Choroid plexus epithelial cell (primary cell): ENCODE measurements around the gene PRPF31.

Source experiments
- DNase-seq: peaks from one replicate; pipeline ENCODE4 v3.0.0-alpha.2; 2010; ENCODE audit warnings: low read depth
- H3K4me3 ChIP-seq: 2 replicates; pipeline ENCODE4 v1.5.1; 2011; ENCODE audit warnings: low read depth, mild to moderate bottlenecking, control low read depth, low read length, moderate library complexity
- TF ChIP-seq, protein P1 (sequence below): conservative IDR thresholded peaks from 2 replicates; pipeline ENCODE4 v1.5.1; 2011; ENCODE audit warnings: low read depth, mild to moderate bottlenecking, control low read depth, inconsistent platforms, low read length, moderate library complexity

Gene PRPF31

DNA sequence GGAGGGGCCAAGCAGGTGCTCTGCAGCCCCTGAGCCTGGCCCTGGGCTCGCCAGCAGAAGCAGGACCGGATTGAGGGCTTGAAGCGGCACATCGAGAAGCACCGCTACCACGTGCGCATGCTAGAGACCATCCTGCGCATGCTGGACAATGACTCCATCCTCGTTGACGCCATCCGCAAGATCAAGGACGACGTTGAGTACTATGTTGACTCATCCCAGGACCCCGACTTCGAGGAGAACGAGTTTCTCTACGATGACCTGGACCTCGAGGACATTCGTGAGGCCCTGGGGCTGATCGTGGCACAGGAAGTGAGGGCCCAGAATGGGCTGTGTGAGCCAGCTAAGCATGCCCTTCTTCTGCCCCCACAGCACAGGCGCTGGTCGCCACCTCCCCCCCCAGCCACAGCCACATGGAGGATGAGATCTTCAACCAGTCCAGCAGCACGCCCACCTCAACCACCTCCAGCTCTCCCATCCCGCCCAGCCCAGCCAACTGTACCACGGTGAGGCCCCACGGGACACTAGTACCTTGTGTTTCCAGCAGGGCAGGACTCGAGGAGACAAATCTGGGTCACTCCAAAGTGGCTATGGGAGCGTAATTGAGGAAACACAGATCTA is 30.1 kb downstream of the PRPF31 start:
- TF ChIP-seq, protein P1, sequence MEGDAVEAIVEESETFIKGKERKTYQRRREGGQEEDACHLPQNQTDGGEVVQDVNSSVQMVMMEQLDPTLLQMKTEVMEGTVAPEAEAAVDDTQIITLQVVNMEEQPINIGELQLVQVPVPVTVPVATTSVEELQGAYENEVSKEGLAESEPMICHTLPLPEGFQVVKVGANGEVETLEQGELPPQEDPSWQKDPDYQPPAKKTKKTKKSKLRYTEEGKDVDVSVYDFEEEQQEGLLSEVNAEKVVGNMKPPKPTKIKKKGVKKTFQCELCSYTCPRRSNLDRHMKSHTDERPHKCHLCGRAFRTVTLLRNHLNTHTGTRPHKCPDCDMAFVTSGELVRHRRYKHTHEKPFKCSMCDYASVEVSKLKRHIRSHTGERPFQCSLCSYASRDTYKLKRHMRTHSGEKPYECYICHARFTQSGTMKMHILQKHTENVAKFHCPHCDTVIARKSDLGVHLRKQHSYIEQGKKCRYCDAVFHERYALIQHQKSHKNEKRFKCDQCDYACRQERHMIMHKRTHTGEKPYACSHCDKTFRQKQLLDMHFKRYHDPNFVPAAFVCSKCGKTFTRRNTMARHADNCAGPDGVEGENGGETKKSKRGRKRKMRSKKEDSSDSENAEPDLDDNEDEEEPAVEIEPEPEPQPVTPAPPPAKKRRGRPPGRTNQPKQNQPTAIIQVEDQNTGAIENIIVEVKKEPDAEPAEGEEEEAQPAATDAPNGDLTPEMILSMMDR: no peak
- no peak overlapping the region for H3K4me3 ChIP-seq
- no peak for DNase-seq

DNA sequence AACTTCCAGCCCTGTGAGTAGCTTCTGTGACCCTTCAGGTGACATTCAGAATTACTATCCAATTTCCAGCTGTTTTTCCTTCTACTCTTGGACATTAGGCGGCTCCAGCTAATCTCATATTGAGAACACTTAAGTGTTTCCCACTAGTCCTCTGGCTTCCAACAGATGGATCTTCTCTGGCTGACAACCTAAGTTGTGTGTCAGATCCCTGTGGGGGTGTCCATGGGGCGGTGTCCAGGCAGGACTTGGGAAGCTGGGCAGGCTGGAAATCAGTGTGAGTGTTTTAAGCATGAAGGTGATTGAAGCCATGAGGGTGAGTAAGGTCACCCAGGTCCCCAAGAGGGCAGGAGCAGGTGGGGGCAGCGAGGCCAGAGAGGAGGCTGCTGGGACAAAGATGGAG is 32.1 kb downstream of the PRPF31 start:
- DNase-seq: no peak
- H3K4me3 ChIP-seq: no peak overlapping the region
- TF ChIP-seq, protein P1: no peak

DNA sequence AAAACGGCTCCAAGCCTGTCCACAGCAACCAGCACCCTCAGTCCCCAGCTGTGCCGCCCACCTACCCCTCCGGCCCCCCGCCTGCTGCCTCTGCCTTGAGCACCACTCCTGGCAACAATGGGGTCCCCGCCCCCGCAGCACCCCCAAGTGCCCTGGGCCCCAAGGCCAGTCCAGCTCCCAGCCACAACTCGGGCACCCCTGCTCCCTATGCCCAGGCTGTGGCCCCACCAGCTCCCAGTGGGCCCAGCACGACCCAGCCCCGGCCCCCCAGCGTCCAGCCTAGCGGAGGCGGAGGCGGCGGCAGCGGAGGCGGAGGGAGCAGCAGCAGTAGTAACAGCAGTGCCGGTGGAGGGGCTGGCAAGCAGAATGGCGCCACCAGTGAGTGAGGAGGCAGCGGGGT is 32.6 kb downstream of the PRPF31 start:
- TF ChIP-seq, protein P1: no peak
- H3K4me3 ChIP-seq: no peak overlapping the region
- no peak for DNase-seq

DNA sequence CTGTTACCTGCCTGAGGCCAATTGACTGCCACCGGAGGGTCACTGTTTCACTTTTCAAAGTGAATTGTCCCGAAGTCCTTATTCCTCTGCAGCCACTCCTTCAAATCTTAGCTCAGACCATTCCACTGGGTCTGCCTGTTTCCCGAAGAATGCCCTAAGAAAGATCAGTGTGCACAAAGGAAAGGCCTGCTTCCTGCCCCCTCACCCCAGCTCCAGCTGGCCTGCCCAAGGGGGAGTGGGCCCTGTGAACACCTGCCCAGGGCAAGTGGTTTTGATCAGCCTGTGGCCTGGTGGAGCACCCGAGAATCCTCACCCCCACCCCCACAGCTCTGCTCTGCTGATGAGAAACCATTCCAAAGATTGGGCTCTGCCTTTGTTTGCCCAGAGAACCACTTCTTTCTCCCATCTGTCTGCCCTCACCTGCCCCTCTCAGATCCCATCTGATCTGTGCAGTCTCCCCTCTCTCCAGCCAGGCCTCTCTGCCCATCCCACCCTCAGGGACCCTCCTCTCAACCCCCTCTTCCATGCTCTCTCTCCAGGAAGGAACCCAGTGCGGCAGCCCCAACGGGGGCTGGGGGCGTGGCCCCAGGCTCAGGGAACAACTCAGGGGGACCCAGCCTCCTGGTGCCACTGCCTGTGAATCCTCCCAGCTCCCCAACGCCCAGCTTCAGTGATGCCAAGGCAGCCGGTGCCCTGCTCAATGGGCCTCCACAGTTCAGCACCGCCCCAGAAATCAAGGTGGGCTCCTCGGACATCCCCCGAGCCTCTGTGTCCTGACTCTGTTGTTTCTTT is 33.7 kb downstream of the PRPF31 start:
- TF ChIP-seq, protein P1: no peak
- H3K4me3 ChIP-seq: no peak overlapping the region
- DNase-seq: no peak

DNA sequence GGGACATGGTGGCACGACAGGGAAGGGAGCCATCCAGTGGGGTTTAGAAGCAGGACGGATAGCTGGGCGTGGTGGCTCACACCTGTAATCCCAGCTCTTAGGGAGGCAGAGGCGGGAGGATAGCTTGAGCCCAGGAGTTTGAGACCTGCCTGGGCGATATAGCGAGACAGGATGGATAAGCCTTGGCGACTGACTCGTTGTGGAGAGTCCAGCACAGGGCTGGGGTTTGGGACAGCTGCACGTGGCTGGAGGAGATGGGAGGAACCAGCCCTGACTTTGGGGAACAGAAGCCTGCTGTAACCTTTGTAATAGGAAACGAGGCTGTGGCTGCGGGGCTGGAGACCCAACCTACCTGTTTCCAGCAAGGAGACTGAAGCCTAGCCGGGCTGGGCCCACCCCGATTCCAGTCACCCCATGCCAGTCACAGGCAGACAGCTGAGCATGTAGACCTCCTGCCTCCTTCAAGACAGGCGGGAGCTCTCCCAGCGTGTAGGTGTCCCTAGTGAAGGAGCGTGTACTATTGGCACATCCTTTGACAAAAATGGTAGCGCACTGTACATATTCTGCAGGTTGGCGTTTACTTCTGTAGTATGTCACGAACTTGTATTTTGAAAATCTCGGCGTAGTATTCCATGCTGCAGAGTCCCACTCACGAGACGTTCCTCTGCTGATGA is 35.9 kb downstream of the PRPF31 start:
- DNase-seq: no peak
- TF ChIP-seq, protein P1: no peak
- no peak overlapping the region for H3K4me3 ChIP-seq

DNA sequence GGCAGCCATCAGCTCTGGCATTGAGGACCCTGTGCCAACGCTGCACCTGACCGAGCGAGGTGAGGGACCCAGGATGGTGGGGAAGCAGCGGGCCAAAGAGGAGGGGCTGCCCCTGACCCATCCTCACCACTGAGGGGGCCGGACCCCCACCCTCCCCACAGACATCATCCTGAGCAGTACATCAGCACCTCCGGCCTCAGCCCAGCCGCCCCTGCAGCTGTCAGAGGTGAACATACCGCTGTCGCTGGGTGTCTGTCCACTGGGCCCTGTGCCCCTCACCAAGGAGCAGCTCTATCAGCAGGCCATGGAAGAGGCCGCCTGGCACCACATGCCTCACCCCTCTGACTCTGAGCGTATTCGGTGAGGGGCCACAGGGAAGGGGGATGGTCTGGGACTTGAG is 36.7 kb downstream of the PRPF31 start:
- DNase-seq: no peak
- H3K4me3 ChIP-seq: no peak overlapping the region
- TF ChIP-seq, protein P1: no peak
